Retinal pigment epithelial cell (primary cell): ENCODE results near the gene CISTR.
"Not testable (repeated sequence)": the region's sequence is repeated elsewhere in the genome, so short reads cannot be mapped to it uniquely, and the experiment has no call there.

Source experiments
- DNase-seq: peaks from one replicate; pipeline ENCODE4 v3.0.0-alpha.2; 2010; ENCODE audit warnings: low read depth
- H3K4me3 ChIP-seq: 2 replicates; pipeline ENCODE4 v1.5.1; 2011; ENCODE audit warnings: mild to moderate bottlenecking, low read length, control low read depth, moderate library complexity
- CTCF ChIP-seq: conservative IDR thresholded peaks from 2 replicates; pipeline ENCODE4 v1.5.1; 2011; ENCODE audit warnings: low read depth, low read length, control low read depth, inconsistent platforms

The CISTR gene

GRCh38 chr12:53764615-53765014, 12.8 kb upstream of the CISTR start:
- DNase-seq, result no peak
- H3K4me3 ChIP-seq, result no peak overlapping the region
- TF ChIP-seq CTCF, result no peak

- not testable (repeated sequence) for DNase-seq, H3K4me3 ChIP-seq
These were observed 11.0 kb upstream of the CISTR start for GRCh38 chr12:53762793-53763192.

GRCh38 chr12:53761306-53761705, 9.5 kb upstream of the CISTR start:
- DNase-seq, result no peak
- no peak overlapping the region for H3K4me3 ChIP-seq
- TF ChIP-seq CTCF, result no peak

- no peak overlapping the region for H3K4me3 ChIP-seq
- TF ChIP-seq CTCF, result no peak
- no peak for DNase-seq
These were observed 7.5 kb upstream of the CISTR start for GRCh38 chr12:53759261-53759660.

- no peak for DNase-seq
- no peak overlapping the region for H3K4me3 ChIP-seq
- no peak for TF ChIP-seq CTCF
These were observed 6.9 kb upstream of the CISTR start for GRCh38 chr12:53758730-53759103.

GRCh38 chr12:53758081-53758729, 6.4 kb upstream of the CISTR start:
- TF ChIP-seq CTCF, result no peak
- no peak for DNase-seq
- H3K4me3 ChIP-seq, result no peak overlapping the region

GRCh38 chr12:53757101-53757770, 5.5 kb upstream of the CISTR start:
- H3K4me3 ChIP-seq, result no peak overlapping the region
- no peak for DNase-seq
- TF ChIP-seq CTCF, result peak; percentile 96
